HCT116 (cell line): ENCODE results near the gene RUNDC1. TPM values are rescaled to one million over a fixed set of nuclear protein-coding genes. Genes with fewer than 3 reads are reported as not detected.

Experiments used
- ATAC-seq: fragments of 200-7000 bp; cut with Tn5 transposase; 2 replicates; pipeline ENCODE4 v1.9.1; 2020; ENCODE audit warnings: mild to moderate bottlenecking, moderate library complexity
- BruUV-seq: library from RNA; stranded (reverse); fragments of 400-500 nt; replicated peaks from 2 replicates; lab custom pipeline; 2021; lab: Mats Ljungman, UMichigan
- CTCF ChIA-PET: fragments of 300-600 bp; sonication (Branson Sonifier 250); formaldehyde crosslinking; loops from one replicate; lab custom pipeline; 2021; ENCODE audit warnings: antibody characterized with exemption; lab: Charles Lee
- POLR2A ChIA-PET: fragments of 300-600, 350-600 bp; sonication (Branson Sonifier 250); formaldehyde crosslinking; loops from one replicate; lab custom pipeline; 2021; ENCODE audit warnings: antibody characterized with exemption; lab: Charles Lee
- RAD21 ChIA-PET, 2 experiments: fragments of 300-600 bp; sonication (Branson Sonifier 250); formaldehyde crosslinking; loops; one replicate each; lab custom pipeline; 2023; ENCODE audit warnings: low total read pairs in 2 of 2; ENCODE audit not compliant: uncharacterized antibody in 2 of 2, unreplicated experiment in 2 of 2, low non-redundant PET in 1 of 2; lab: Charles Lee
- DNase-seq: peaks from one replicate; pipeline ENCODE4 v3.0.0-alpha.2; 2010; ENCODE audit warnings: low read depth, low spot score
- H2AFZ ChIP-seq: fragments of 200-600 bp; shearing (Covaris generic), sonication (generic); 2 replicates; pipeline ENCODE4 v1.6.1; 2017; ENCODE audit warnings: low read depth, mixed run types, mixed read lengths, antibody characterized with exemption, low read length; ENCODE audit not compliant: poor library complexity, severe bottlenecking
- H3K27ac ChIP-seq: 2 replicates; pipeline ENCODE4 v1.5.1; 2012; ENCODE audit warnings: low read depth, low read length
- H3K27me3 ChIP-seq: fragments of 200-600 bp; sonication (generic); 2 replicates; pipeline ENCODE4 v1.6.1; 2016; ENCODE audit warnings: mixed run types, low read length, mixed read lengths; ENCODE audit not compliant: insufficient read depth
- H3K36me3 ChIP-seq, 2 experiments: fragments of 200-500 bp in 1 of 2; fragments of 200-600 bp in 1 of 2; sonication (Bioruptor generic) in 1 of 2; sonication (generic) in 1 of 2; 2 replicates each; pipeline versions ENCODE4 v1.5.1 to v1.6.1; 2014 to 2016; ENCODE audit warnings: low read length in 2 of 2, inconsistent platforms in 1 of 2, mixed read lengths in 1 of 2, mixed run types in 1 of 2; ENCODE audit not compliant: insufficient read depth in 2 of 2, control insufficient read depth in 1 of 2
- H3K4me1 ChIP-seq, 2 experiments: fragments of 200-600 bp in 1 of 2; sonication (generic) in 1 of 2; 2 replicates each; pipeline versions ENCODE4 v1.5.1 to v1.6.1; 2012 to 2017; ENCODE audit warnings: low read length in 2 of 2, inconsistent platforms in 1 of 2, mild to moderate bottlenecking in 1 of 2, mixed read lengths in 1 of 2, mixed run types in 1 of 2, moderate library complexity in 1 of 2; ENCODE audit not compliant: insufficient read depth in 2 of 2, control insufficient read depth in 1 of 2
- H3K4me2 ChIP-seq: fragments of 200-600 bp; sonication (generic); 2 replicates; pipeline ENCODE4 v1.6.1; 2017; ENCODE audit warnings: mixed run types, low read length, mixed read lengths
- H3K4me3 ChIP-seq, 2 experiments: fragments of 200-600 bp in 1 of 2; sonication (generic) in 1 of 2; replicated peaks in 1 of 2; 2 replicates each; pipeline ENCODE4 v1.5.1; 2011 to 2016; ENCODE audit warnings: low read length in 2 of 2, control low read depth in 1 of 2, low read depth in 1 of 2, mild to moderate bottlenecking in 1 of 2, mixed read lengths in 1 of 2, mixed run types in 1 of 2
- H3K79me2 ChIP-seq: fragments of 200-600 bp; sonication (generic); 2 replicates; pipeline ENCODE4 v1.6.1; 2017; ENCODE audit warnings: mild to moderate bottlenecking, mixed run types, low read length, moderate library complexity, mixed read lengths; ENCODE audit not compliant: insufficient read depth
- H3K9ac ChIP-seq: fragments of 200-600 bp; sonication (generic); 2 replicates; pipeline ENCODE4 v1.6.1; 2016; ENCODE audit warnings: low read length, mixed read lengths
- H3K9me2 ChIP-seq: fragments of 200-600 bp; sonication (generic), shearing (Covaris generic); 2 replicates; pipeline ENCODE4 v1.6.1; 2017; ENCODE audit warnings: mixed run types, mild to moderate bottlenecking, moderate library complexity; ENCODE audit not compliant: insufficient read depth
- H3K9me3 ChIP-seq, 2 experiments: fragments of 200-500 bp in 1 of 2; fragments of 200-600 bp in 1 of 2; sonication (Bioruptor generic) in 1 of 2; sonication (generic) in 1 of 2; 2 replicates each; pipeline ENCODE4 v1.6.1; 2014 to 2017; ENCODE audit warnings: low read length in 2 of 2, mixed read lengths in 2 of 2, inconsistent platforms in 1 of 2, low read depth in 1 of 2, mild to moderate bottlenecking in 1 of 2, mixed run types in 1 of 2, moderate library complexity in 1 of 2; ENCODE audit not compliant: control insufficient read depth in 1 of 2, insufficient read depth in 1 of 2
- H4K20me1 ChIP-seq: fragments of 200-600 bp; sonication (generic), shearing (Covaris generic); 2 replicates; pipeline ENCODE4 v1.6.1; 2017; ENCODE audit warnings: mixed run types, mild to moderate bottlenecking, moderate library complexity; ENCODE audit not compliant: insufficient read depth
- CBX3 ChIP-seq: IDR thresholded peaks from 2 replicates; pipeline ENCODE4 v1.6.1; 2012; ENCODE audit warnings: low read depth
- CEBPB ChIP-seq: IDR thresholded peaks from 2 replicates; pipeline ENCODE4 v1.6.1; 2012; ENCODE audit warnings: low read depth
- CTCF ChIP-seq, 3 experiments: fragments of 200-600 bp in 1 of 3; sonication (generic) in 1 of 3; IDR thresholded peaks in 2 of 3; conservative IDR thresholded peaks in 1 of 3; 2 replicates each; pipeline ENCODE4 v1.5.1; 2012 to 2017; ENCODE audit warnings: low read depth in 2 of 3, low read length in 2 of 3, antibody characterized with exemption in 1 of 3, borderline replicate concordance in 1 of 3, control low read depth in 1 of 3, mild to moderate bottlenecking in 1 of 3, mixed read lengths in 1 of 3, mixed run types in 1 of 3, moderate library complexity in 1 of 3; ENCODE audit not compliant: insufficient read depth in 1 of 3
- ELF1 ChIP-seq: IDR thresholded peaks from 2 replicates; pipeline ENCODE4 v1.6.1; 2012; ENCODE audit warnings: low read depth, borderline replicate concordance
- FOSL1 ChIP-seq: IDR thresholded peaks from 2 replicates; pipeline ENCODE4 v1.6.1; 2012; ENCODE audit warnings: low read depth
- POLR2AphosphoS5 ChIP-seq: IDR thresholded peaks from 2 replicates; pipeline ENCODE4 v1.6.1; 2011; ENCODE audit warnings: mild to moderate bottlenecking, low read depth, low read length, moderate library complexity
- RAD21 ChIP-seq: IDR thresholded peaks from 2 replicates; pipeline ENCODE4 v1.6.1; 2012; ENCODE audit warnings: low read depth, mild to moderate bottlenecking
- SP1 ChIP-seq: IDR thresholded peaks from 2 replicates; pipeline ENCODE4 v1.6.1; 2012; ENCODE audit warnings: low read depth
- SRF ChIP-seq: IDR thresholded peaks from 2 replicates; pipeline ENCODE4 v1.6.1; 2012; ENCODE audit warnings: low read depth
- TCF7L2 ChIP-seq: IDR thresholded peaks from 2 replicates; pipeline ENCODE4 v1.7.0; 2011; ENCODE audit warnings: borderline replicate concordance, inconsistent platforms; ENCODE audit not compliant: insufficient read depth, insufficient read length; ENCODE audit errors: extremely low read depth
- ZBTB33 ChIP-seq: IDR thresholded peaks from 2 replicates; pipeline ENCODE4 v1.6.1; 2011; ENCODE audit warnings: mild to moderate bottlenecking, low read length, moderate library complexity; ENCODE audit not compliant: insufficient replicate concordance; ENCODE audit errors: extremely low read depth
- ZFX ChIP-seq: fragments of 450-650 bp; IDR thresholded peaks from 2 replicates; pipeline ENCODE4 v1.6.1; 2017
- ZNF274 ChIP-seq: fragments of 200-500 bp; sonication (Bioruptor generic); IDR thresholded peaks from 2 replicates; pipeline ENCODE4 v1.6.1; 2014; ENCODE audit warnings: mild to moderate bottlenecking, low read depth, low read length, inconsistent platforms
- intact Hi-C: fragments of 100-400 bp; cut with micrococcal nuclease; formaldehyde crosslinking; loops from 2 replicates; pipeline ENCODE4 v1.10.0; 2022
- total RNA-seq: library from RNA; stranded (reverse); gene quantifications from one replicate; pipeline ENCODE4 v1.2.1, GENCODE V29; 2021; ENCODE audit not compliant: unreplicated experiment
- TF ChIP-seq, protein P1 (sequence below): IDR thresholded peaks from 2 replicates; pipeline ENCODE4 v1.6.1; 2012

RUNDC1 gene
- total RNA-seq, 1 experiment from 2014 or later, result 13.0 TPM

DNA sequence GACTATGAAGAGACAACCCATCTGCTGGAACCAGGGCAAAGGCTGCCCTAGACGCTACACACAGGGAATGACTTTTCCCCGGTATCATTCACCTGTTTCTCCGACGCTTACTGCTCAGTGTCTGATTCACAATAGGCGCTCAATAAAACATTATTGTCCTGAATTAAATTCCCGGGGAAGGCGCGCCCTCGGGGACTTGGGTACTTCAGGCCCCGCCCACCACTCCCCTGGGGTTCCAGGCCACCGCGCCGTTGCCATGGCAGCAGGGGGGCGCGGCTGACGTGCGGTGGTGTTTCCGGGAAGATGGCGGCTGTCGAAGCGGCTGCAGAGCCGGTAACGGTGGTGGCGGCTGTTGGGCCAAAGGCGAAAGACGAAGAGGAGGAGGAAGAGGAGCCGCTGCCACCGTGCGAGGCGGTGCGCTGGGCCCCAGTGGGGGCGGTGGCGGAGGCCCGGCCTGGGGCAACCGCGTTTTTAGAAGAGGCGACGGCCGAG, at the start of gene RUNDC1 (continued):
- no peak for TF ChIP-seq CEBPB
- peak; percentile 69; the same call in 1 of the 2 replicates for TF ChIP-seq ELF1
- no peak for TF ChIP-seq SP1
- no peak for TF ChIP-seq TCF7L2
- no peak for TF ChIP-seq ZNF274

DNA sequence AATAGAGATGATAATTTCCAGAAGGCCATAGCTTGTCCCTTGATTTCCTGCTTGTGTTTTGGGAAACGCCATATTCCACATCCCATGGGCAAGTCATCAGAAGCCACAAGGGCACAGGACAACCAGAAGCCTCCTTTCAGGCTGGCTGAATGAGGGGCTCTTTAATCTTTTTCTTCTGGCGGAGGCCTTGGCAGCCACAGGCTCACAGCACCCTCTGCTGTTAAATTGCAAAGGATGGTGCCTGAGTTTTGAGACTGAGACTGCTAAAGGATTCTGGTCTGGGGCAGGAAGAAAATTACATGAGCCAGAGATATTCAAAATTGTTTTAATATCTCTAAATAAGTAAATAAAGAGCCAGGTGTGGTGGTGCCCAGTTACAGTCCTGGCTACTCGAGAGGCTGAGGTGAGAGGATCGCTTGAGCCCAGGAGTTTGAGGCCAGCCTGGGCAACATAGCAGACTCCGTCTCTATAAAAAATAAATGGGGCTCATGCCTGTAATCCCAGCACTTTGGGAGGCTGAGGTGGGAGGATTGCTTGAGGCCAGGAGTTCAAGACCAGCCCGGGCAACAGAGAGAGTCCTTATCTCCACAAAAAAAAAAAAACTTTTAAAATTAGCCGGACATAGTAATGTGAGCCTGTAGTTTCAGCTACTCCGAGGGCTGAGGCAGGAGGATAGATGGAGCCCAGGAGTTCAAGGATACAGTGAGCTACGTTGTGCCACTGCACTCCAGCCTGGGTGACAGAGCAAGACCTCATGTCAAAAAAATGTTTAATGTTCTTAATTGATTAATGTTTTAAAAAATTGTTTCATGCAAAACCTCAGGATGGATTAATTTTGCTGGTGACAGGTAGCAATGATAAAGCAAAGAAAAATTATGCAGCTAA, 42.4 kb upstream of the RUNDC1 start:
- Histone ChIP-seq H3K9ac (no peak overlapping the region), H3K4me3 (no peak overlapping the region), H3K4me1 (no peaks in the 10 kb centered on the region; a peak in 1 of 4 replicates), H4K20me1 (no peaks in the 10 kb centered on the region), H3K27me3 (no peaks in the 10 kb centered on the region; the same call in 1 of the 2 replicates), H2AFZ (no peak overlapping the region), H3K27ac (no peak overlapping the region), H3K4me2 (no peak overlapping the region), H3K9me2 (no peaks in the 10 kb centered on the region), H3K79me2 (no peaks in the 10 kb centered on the region), H3K36me3 (no peaks in the 10 kb centered on the region), H3K9me3 (no peaks in the 10 kb centered on the region)
- BruUV-seq, result no TSS peak
- ATAC-seq (peak; percentile 89), DNase-seq (peak; percentile 51)
- POLR2A ChIA-PET, result no interaction called here
- RAD21 ChIA-PET, result interaction anchor here (1.0 to 2.1 kb wide), 2 partner anchors 95 kb away, joined by 3 to 5 read pairs; no protein-coding TSS in a partner anchor
- CTCF ChIA-PET, result interaction anchor here (0.6 to 1.2 kb wide), 3 partner anchors 9 to 95 kb away, joined by 3 to 5 read pairs (median 4); no protein-coding TSS in a partner anchor
- intact Hi-C loops, result loop anchor here (1.0 kb wide), 3 partner anchors 95 to 360 kb away; no protein-coding TSS in a partner anchor
- TF ChIP-seq ZFX (no peak), FOSL1 (no peak), TCF7L2 (no peak), ZBTB33 (no peak), ELF1 (no peak), CTCF (IDR thresholded peaks at IDR 0.05 in 2 of 3, conservative IDR thresholded peaks at IDR 0.05 in 1 of 3; ENCODE audit: borderline replicate concordance in 1 of 3, insufficient read depth in 1 of 3, low read depth in 2 of 3, low read length in 2 of 3) (peak; percentile 69 to 87 (median 76)), SRF (no peak), POLR2AphosphoS5 (no peak), RAD21 (peak; percentile 93), CBX3 (no peak)
- TF ChIP-seq, protein P1, sequence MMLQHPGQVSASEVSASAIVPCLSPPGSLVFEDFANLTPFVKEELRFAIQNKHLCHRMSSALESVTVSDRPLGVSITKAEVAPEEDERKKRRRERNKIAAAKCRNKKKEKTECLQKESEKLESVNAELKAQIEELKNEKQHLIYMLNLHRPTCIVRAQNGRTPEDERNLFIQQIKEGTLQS, result no peak
